SIG-M5 (cell line): ENCODE data around the gene TRMT1L.
"Not testable (repeated sequence)": the region's sequence is repeated elsewhere in the genome, so short reads cannot be mapped to it uniquely, and the experiment has no call there.

Experiments used
- DNase-seq: peaks from one replicate; lab custom pipeline; 2025; lab: John Stamatoyannopoulos, UW

TRMT1L gene, protein sequence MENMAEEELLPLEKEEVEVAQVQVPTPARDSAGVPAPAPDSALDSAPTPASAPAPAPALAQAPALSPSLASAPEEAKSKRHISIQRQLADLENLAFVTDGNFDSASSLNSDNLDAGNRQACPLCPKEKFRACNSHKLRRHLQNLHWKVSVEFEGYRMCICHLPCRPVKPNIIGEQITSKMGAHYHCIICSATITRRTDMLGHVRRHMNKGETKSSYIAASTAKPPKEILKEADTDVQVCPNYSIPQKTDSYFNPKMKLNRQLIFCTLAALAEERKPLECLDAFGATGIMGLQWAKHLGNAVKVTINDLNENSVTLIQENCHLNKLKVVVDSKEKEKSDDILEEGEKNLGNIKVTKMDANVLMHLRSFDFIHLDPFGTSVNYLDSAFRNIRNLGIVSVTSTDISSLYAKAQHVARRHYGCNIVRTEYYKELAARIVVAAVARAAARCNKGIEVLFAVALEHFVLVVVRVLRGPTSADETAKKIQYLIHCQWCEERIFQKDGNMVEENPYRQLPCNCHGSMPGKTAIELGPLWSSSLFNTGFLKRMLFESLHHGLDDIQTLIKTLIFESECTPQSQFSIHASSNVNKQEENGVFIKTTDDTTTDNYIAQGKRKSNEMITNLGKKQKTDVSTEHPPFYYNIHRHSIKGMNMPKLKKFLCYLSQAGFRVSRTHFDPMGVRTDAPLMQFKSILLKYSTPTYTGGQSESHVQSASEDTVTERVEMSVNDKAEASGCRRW

DNA sequence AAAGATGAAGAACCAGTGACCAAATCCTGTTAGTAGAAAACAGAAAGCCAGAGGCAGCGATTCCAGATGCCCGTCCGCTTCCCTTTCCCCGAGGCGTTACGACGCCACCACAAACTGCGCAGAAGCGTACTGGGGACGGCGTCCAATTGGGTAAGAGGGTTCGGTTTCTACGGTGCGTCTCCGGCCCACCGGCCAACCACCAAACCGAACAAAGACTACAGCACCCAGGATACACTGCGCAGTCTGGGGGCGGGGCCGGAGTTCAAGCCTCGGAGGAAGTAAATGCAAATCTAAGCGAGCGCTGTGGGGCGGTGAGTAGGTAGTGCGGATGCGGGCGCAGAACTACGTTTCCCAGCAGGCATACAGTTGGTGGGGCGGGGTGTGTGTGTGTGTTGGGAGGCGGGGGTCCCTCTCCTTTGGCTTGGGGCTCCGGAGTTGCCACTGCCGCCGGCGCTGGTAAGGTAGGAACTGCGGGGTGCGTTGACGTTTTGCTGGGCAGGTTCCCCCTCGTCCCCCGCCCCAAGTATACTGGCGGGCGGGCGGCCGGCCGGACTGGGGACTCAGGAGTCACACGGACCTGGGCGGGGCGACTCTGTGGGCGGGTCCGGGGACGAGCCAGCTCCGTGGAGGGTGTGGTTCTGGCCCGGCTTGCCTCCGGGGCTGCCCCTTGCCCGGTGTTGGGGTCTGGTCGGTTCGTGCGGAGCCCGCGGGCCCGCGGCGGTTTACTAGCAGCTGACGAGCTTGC, at the start of gene TRMT1L, which contains the start of gene SWT1:
TSS of gene TRMT1L (minus strand) at position 100 of the 745 bp plus-strand sequence. CDS start 241 bp downstream, outside the sequence.
TSS of gene SWT1 (plus strand) at position 314 of the 745 bp plus-strand sequence. CDS start 3,675 bp downstream, outside the sequence.
- peak; percentile 100 for DNase-seq

DNA sequence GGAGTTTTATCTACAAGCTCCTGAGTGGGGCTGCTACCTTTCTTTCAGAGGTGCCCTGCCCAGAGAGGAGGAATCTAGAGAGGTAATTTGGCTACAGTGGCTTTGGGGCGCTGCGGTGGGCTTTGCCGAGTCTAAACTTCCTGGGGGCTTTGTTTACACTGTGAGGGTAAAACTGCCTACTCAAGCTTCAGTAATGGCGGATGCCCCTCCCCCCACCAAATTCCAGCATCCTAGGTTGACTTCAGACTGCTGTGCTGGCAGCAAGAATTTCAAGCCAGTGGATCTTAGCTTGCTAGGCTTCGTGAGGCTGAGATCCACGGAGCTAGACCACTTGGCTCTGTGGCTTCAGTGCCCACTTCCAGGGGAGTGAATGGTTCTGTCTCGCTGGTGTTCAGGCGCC, 44.1 kb upstream of the TRMT1L start:
- no peak for DNase-seq

DNA sequence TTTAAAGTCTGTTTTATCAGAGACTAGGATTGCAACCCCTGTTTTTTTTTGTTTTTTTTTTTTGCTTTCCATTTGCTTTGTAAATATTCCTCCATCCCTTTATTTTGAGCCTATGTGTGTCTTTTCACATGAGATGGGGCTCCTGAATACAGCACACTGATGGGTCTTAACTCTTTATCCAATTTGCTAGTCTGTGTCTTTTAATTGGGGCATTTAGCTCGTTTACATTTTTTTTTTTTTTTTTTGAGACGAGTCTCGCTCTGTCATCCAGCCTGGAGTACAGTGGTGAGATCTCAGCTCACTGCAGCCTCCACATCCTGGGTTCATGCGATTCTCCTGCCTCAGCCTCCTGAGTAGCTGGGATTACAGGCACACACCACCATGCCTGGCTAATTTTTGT, 42.0 kb upstream of the TRMT1L start:
- not testable (repeated sequence) for DNase-seq

DNA sequence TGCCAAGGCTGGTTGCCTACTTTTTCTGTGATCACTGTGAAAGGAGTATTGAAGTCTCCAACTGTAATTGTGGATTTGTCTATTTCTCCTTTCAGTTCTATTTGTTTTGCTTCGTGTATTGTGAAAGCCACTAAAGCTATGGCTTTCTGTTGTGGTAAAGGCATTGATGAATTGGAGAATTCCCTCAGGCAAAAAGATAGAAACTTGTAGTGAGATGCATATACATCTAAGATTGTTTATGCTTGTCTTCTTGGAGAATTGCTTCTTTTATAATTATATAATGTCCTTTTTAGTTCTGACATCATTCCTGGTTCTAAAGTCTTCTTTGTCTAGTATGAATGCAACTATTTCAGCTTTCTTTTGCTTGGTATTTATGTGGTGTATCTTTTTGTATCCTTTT, 37.0 kb upstream of the TRMT1L start:
- DNase-seq: no peak

DNA sequence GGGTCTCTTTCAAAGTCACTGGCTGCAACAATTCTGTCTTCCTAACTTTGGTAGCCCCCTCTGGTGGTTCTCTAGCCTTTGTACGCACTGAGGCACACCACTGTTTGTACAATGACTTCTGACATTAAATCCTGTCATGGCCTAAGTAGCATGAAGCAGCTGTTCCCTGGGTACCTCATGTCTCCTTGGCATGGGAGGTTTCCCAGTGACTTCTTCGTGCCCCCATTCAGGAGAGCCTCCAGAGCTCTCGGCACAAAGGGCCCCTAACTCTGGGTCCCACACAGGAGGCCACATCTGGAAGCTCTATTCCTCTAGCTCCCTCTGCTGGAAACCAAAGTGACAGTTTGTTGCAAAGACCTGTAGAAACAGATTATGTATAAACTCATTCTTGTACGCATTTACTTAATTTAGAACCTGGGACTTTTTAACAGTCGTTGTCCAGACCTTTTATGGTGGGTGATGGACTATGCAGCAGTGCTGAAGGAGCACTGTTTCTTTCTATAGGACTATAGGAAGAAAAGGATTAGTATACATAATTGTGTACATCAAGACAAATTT, 13.6 kb upstream of the TRMT1L start:
- peak; percentile 45 for DNase-seq

DNA sequence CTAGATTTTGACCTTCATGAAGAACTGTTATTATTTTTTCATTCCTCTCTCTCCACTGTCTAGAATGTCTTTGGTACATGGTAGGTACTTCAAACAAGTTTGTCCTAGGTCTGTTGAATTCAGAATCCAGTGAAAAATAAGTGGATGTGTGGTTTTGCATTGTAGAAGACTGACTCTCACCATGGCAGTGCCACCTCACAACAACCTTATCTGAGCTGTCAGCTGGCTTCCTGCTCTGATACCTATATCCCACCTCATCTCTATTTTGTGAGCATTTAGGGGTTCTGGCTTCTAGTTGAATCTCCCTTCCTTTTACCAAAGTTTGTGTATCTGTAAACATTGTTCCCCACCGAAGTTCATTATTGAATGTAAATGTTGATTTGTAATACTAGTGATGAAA, 9.4 kb upstream of the TRMT1L start:
- no peak for DNase-seq

DNA sequence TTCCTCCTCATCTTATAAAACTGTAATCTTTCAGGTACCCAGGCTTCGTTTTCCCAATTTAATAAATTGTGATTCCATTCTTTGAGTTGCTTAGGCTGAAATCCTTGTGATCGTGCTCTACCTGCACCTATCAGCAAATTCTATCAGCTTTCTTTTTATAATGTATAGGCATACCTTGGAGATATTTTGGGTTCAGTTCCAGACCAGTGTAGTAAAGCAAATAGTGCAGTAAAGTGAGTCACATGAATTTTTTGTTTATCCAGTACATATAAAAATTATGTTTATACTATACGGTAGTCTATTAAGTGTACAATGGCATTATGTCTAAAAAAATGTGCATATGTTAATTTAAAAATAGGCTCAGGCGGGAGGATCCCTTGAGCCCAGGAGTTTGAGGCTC, 5.7 kb upstream of the TRMT1L start:
- DNase-seq: no peak

DNA sequence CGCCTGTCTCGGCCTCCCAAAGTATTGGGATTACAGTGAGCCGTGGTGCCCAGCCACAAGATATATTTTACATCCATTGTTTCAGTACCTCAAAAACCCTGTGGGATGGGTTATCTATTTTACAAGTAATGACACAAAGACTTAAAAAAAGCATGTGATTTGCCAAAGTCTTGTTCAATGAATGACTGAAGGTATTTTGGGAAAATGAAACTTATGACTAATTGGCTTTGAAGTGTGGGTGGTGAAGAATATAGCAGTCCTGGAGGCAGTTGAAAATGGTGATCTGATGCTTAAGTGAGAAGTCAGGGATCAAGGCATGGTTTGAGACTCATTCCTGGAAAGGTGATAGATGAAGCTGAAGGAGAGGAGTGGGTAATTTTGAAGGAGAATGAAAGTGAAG, 3.2 kb upstream of the TRMT1L start:
- DNase-seq: no peak

DNA sequence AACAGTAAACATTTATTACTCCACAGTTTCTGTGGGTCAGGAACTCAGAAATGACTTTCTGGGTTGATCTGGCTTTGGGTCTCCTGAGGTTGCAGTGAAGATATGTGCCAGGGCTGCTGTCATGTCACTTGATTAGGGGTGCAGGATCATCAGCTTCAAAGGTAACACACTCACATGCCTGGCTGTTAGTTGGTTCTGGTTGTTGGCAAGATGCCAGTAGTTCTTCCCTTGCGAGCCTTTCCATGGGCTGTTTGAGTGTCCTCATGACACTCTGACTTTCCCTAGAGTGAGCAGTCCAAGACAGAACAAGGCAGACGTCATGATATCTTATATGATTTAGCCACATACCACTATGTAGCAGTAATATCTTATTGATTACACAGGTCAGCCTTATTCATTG, 2.0 kb upstream of the TRMT1L start:
- no peak for DNase-seq

DNA sequence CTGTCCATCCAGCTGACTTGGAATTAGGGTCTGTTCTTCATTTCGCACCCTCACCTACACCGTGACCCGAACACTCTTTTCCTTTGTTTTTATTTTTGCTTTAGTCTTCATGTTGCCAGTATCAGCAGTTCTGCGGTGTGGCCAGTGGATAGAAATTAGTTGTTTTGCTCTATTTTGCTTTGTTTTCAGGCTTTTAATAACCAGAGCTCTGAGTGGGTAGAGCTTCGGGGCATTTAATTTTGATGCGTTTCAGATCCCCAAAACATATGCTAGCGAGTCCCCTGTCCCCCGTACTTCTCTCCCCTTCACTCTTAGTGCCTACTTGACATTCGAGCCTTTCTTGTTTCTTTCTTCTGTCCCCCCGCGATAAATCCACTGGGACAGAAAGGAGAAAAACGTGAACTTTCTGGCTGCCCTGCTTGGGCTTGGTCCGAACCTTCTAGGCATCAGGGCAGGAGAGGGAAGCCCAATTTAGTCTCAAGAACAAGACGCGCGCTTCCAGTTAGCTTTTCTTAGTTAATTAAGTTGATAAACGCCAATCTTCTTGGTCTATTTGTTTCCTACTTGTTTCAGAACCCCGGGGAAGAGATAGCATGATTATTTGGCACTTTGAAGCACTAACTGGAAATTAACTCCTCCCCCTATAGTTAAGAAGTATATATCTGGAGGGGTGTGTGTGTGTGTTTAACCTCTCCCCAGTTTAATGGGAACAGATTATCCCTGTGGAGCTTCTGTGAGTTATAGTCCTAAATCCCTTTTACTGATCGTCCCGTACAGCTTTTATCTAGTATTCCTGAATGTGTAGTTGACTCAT, 1.1 kb upstream of the TRMT1L start:
- no peak for DNase-seq

DNA sequence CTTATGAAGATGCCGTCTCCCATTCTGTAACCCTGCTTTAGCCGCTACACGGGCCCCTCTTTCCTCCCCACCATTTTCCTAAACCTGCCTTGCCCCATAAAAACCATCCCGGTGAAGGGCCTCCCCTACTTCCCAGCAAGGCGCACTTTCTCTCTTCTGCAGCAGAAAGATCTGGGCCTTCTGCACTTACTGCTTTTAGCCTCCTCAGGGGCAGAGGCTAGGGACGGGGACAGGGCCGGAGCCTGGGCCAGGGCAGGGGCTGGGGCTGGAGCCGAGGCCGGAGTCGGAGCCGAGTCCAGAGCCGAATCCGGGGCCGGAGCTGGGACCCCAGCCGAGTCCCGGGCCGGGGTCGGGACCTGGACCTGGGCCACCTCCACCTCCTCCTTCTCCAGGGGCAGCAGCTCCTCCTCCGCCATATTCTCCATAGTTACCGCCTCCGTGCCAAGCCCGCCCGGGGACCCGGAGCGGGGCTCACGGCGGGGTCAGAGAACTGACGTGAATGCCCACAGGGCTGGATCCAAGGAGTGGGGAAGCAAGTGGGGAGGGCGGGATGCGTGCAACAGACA, 382 bp downstream of the TRMT1L start:
- DNase-seq: no peak

DNA sequence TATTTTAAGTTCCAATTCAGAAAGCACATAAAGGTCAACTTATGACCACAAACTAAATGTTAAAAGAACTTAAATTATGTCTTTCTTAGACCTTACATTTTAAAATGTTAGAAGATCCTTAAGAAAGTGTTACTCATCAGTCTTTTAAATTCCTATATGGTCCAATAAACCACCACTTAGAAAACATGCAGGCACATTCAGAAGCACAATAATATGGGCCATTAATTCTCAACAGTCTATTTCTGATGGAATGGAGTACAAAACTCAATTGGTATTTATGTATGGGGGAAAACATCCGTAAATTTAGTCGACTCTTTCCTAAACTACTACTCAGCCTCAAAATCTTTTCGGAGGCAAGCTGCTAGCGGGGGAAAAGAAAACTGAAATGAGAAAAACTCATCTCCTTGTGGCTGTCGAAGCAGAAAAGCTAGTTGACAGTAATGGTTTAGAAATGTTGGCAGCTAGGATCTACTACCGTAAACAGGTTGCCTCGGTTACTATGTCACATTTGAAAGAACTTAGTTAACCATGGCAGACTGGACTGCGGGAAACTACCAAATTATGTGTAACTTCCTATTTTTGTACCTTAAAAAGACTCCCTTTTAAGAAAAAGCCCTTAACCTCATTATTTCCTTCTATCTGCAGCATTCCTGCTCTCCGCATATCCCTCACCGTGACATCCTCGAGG, 1.0 kb downstream of the TRMT1L start:
- DNase-seq: no peak

DNA sequence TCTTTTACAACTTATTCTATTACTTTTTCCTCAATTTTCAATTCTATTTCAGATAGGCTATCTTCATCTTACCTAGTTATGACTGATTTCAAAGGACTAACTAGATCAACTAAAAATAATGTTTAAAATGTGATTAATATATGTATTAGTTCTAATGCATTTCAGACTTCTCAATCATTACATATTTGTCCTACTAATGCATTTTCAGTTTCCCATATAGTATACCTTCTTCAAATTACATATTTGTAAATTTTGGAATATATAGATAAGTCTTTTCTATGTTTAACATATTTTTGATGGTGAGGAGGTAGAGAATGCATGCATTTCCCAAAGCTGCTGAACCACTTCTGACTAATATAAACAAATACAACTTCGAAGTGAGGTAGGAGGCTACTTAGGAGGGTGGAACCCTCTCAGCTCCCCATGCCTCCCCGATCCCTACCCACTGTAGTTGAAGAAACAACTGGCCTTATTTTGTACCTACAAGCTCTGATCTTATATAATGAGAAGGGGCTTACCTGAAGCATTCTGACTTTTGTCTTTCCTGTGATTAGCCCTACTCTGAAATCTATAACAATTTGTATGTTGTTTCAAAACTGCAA, 1.7 kb downstream of the TRMT1L start:
- no peak for DNase-seq

DNA sequence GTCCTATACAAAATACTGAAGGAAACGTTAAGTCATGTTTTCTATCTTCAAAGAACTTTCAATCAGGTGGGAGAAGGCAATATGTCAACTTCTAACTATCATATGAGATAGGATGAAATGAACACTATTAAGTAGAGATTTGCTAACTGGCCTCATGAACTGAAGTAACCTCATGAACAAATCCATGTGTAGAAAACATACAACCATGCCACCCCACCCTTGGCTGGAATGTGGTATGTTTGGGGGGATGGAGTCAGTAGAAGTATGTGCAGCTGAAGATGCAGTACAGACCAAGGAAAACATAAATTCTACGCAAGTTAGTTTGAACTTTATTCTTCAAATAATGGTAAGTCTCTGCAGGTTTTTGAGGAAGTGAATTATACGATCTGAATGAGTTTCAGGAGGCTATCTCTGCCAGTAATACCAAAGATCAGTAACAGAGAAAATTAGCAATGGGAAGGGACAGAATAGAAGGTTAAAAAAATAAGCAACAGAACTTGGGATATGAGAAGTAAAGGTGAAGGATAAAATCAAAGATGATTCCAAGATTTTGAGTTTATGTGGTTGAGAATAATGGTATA, 4.5 kb downstream of the TRMT1L start:
- no peak for DNase-seq

DNA sequence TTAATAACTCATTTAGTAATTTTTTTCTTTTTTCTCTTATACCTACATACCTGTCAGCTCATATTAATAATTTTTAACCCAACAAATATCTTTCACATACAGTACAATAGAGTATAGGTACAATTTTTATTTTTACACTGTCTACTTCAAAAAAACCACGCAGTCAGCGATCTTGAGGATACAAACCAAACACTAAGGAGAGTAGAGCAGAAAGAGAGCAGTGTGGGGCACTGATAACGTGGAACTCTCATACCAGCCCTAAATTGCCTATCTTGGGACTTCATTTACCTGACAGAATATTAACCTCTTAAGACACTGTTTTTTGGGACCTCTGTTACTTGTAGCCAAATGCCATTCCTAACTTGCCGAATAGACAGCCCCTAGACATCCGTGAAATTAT, 5.5 kb downstream of the TRMT1L start:
- no peak for DNase-seq

DNA sequence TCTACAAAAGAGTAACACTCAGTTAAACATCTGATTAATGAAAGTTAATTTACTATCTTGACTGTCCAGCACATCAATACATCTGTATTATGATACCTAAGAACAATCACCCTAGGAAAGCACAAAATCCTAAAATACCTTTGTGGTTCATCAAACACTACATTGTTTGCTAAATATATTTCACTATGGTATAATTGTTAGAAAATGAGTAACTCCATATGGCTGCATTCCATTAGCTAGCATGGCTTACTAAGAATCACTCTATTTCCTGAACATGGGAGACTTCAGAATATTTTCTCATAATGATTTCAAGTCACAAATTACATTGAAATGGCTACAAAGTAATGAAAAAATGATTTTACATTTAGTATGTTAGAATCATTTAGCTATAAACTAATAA, 12.5 kb downstream of the TRMT1L start:
- no peak for DNase-seq

DNA sequence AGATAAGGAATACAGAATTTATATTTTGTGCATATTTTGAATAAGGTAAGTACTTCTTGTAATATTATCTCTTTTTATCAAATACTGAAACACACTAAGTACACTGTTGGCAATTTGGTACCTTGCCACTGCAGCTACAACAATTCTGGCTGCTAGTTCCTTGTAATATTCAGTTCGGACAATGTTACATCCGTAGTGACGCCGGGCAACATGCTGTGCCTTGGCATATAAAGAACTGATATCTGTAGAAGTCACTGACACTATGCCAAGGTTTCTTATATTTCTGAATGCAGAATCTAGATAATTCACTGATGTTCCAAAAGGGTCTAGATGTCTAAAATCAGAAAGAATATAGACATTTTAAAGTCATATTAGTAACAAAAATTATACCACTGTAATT, 17.5 kb downstream of the TRMT1L start:
- no peak for DNase-seq

DNA sequence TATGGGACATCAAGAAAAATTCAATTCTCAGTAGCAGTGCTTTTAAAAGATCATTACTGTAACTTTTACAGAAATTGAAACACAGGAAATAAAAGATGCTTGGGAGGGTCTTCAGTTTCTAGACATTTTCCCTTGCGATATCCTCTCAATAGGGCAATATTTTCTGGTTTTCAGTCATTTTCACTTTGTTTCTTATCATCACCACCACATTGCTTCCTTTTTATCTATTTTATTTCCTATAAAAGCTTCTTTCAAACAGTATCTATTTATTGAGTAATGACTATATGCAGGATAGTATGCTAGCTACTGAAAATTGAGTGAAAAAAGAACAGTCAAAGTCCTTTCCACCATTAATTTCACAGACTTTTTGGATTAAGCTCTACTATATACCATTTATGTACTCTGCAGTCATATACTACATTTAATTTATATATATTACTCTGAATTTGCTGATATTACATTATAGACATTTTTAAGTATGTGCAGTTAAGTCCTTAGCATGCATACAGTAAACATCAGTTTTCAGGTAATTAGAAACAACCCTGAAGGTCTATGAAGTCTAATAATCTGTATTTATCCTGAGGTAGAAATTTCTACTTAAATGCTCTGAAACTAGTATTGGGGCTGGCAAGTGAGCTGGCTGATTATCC, 18.7 kb downstream of the TRMT1L start:
- DNase-seq: no peak

DNA sequence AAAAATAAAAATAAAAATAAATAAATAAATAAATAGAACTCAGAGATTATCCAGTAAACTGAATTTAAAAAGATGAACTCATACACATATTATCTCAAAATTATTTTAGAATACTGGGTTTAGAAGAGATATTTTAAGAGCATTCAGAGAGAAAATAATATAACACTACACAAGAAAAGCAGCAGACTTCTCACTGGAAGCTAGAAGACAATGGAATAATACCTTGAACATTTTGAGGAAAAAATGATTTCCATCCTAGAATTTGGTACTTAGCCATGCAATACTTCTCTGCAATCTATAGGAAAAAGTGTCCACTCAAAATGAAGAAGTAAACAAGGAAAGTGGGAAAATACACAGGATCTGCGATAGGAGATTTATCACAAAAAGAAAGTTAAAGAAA, 24.2 kb downstream of the TRMT1L start:
- DNase-seq: no peak
